CD8-positive, alpha-beta memory T cell (primary cell): ENCODE data around the gene ADAT3. TPM values are rescaled to one million over a fixed set of nuclear protein-coding genes. Genes with fewer than 3 reads are reported as not detected.
"Not testable (repeated sequence)": the region's sequence is repeated elsewhere in the genome, so short reads cannot be mapped to it uniquely, and the experiment has no call there.

ENCODE experiments used
- CTCF ChIA-PET: fragments of 350-600 bp; sonication (Branson Sonifier 250); formaldehyde crosslinking; loops from one replicate; lab custom pipeline; 2021; ENCODE audit warnings: antibody characterized with exemption; lab: Charles Lee
- POLR2A ChIA-PET: fragments of 350-600 bp; sonication (Branson Sonifier 250); formaldehyde crosslinking; loops from one replicate; lab custom pipeline; 2021; ENCODE audit warnings: antibody characterized with exemption; lab: Charles Lee
- DNase-seq, 5 donors: peaks; one replicate each; pipeline versions ENCODE4 v3.0.0 to v3.0.0-alpha.2; 2020 to 2022; ENCODE audit warnings: mixed read lengths in 1 of 5
- H3K27ac ChIP-seq: one replicate; pipeline ENCODE4 v1.7.0; 2013; ENCODE audit warnings: low read depth, mild to moderate bottlenecking, low read length, moderate library complexity
- H3K27me3 ChIP-seq: 2 replicates; pipeline ENCODE4 v1.7.0; 2013; ENCODE audit warnings: low read length, mild to moderate bottlenecking; ENCODE audit not compliant: insufficient read depth, poor library complexity, severe bottlenecking
- H3K36me3 ChIP-seq: 2 replicates; pipeline ENCODE4 v1.7.0; 2013; ENCODE audit warnings: mild to moderate bottlenecking, low read length, moderate library complexity; ENCODE audit not compliant: insufficient read depth
- H3K4me1 ChIP-seq: 2 replicates; pipeline ENCODE4 v1.7.0; 2013; ENCODE audit warnings: mild to moderate bottlenecking, low read length, moderate library complexity; ENCODE audit not compliant: insufficient read depth
- H3K4me3 ChIP-seq: 2 replicates; pipeline ENCODE4 v1.7.0; 2013; ENCODE audit warnings: mild to moderate bottlenecking, low read length
- H3K9me3 ChIP-seq: 2 replicates; pipeline ENCODE4 v1.7.0; 2013; ENCODE audit warnings: mild to moderate bottlenecking, low read length
- H3K27ac Mint-ChIP-seq, 8 donors: one replicate each; pipeline ENCODE4 v1.8.0; 2020 to 2021; ENCODE audit warnings: mixed read lengths in 8 of 8, mild to moderate bottlenecking in 6 of 8, inconsistent platforms in 3 of 8, moderate library complexity in 3 of 8
- H3K27me3 Mint-ChIP-seq, 2 donors: one replicate each; pipeline ENCODE4 v1.8.0; 2020 to 2021; ENCODE audit warnings: mixed read lengths in 2 of 2, mild to moderate bottlenecking in 1 of 2, moderate library complexity in 1 of 2
- H3K36me3 Mint-ChIP-seq, 3 donors: one replicate each; pipeline ENCODE4 v1.8.0; 2020 to 2021; ENCODE audit warnings: mixed read lengths in 3 of 3, inconsistent platforms in 1 of 3, mild to moderate bottlenecking in 1 of 3
- H3K4me1 Mint-ChIP-seq, 3 donors: one replicate each; pipeline ENCODE4 v1.8.0; 2020 to 2021; ENCODE audit warnings: mixed read lengths in 3 of 3, inconsistent platforms in 1 of 3, mild to moderate bottlenecking in 1 of 3
- H3K4me3 Mint-ChIP-seq, 7 donors: one replicate each; pipeline ENCODE4 v1.8.0; 2020 to 2021; ENCODE audit warnings: mixed read lengths in 7 of 7, mild to moderate bottlenecking in 6 of 7, moderate library complexity in 4 of 7, inconsistent platforms in 2 of 7
- H3K9me3 Mint-ChIP-seq, 5 donors: one replicate each; pipeline ENCODE4 v1.8.0; 2020 to 2022; ENCODE audit warnings: mixed read lengths in 5 of 5, mild to moderate bottlenecking in 3 of 5, moderate library complexity in 2 of 5, inconsistent platforms in 1 of 5
- polyA plus RNA-seq: library from polyadenylated mRNA; unstranded; fragments of 300-500 nt; fragmentation: Illumina TruSeq; gene quantifications from one replicate; pipeline ENCODE4 v1.2.3, GENCODE V29; 2021
- total RNA-seq, 2 experiments: library from RNA; stranded (reverse); gene quantifications; one replicate each; pipeline ENCODE4 v1.2.3, GENCODE V29; 2021

The ADAT3 gene
- total and polyA plus RNA-seq, 3 experiments from 2014 or later, result 4.6 to 6.6 (median 6.3) TPM

DNA sequence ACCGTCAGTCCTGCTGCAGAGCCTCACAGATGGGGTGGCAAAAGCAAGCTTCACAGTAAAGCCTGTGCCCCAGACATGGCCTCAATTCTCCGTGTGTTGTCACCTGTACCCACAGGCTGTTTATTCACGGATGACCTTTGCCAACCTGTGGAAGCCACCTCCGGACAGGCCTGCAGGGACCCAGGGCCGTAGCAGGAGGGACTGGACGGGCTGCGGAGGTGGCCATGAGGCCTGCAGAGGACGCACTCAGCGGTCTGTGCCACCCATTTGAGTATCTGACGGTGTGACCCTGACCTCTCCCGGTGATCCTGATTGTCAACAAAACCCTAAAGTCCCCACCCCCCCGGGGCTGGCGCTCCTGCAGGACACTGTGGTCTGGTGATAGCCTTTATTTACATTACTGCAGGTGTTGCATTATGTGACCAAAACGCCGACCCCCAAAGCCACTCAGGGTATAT is 34.0 kb upstream of the ADAT3 start:
- Mint-ChIP-seq H3K4me1 (peaks cover 24 to 45% (median 26%) of the 10 kb centered on the region in 3 donors), H3K27ac (no peak overlapping the region)

DNA sequence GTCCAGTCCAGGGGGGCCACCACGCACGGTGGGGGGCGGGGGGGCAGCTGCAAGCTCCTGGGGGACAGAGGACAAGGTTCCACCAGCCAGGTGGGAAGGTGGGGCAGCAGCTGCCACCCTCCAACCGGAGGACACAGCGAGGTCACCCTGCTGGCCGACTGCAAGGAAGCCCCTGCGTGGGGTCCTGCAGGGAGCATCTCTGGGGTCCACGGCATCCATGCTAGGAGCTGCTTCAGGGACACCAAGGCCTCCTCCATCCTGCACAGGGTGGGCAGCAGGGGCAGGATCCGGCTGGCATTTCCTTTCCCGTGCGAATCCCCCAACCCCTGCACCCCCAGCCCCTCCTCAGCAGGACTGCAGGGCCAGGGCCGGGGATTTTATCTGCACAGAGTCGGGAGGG is 33.6 kb upstream of the ADAT3 start:
- no peak overlapping the region for H3K4me3 Mint-ChIP-seq

More for the DNA sequence above, 34.0 kb upstream of the ADAT3 start:
- H3K4me3 ChIP-seq, result no peak overlapping the region
- peaks cover 5% of the 10 kb centered on the region for H3K36me3 ChIP-seq
- no peak for DNase-seq
- Mint-ChIP-seq H3K27me3 (peaks cover 0 to 5% of the 10 kb centered on the region in 2 donors), H3K36me3 (peaks cover 0 to 40% (median 0%) of the 10 kb centered on the region in 3 donors), H3K4me3 (no peak overlapping the region), H3K9me3 (no peaks in the 10 kb centered on the region)
- H3K27ac ChIP-seq, result no peak overlapping the region
- no peaks in the 10 kb centered on the region for H3K27me3 ChIP-seq
- CTCF ChIA-PET, result interaction anchor here (2.0 kb wide), 1 partner anchor 26 kb away, joined by 4 read pairs; no protein-coding TSS in a partner anchor
- no peaks in the 10 kb centered on the region for H3K9me3 ChIP-seq
- H3K4me1 ChIP-seq, result peaks cover 25% of the 10 kb centered on the region
- POLR2A ChIA-PET, result interaction anchor here (1.0 kb wide), 1 partner anchor 17 kb away, joined by 3 read pairs; no protein-coding TSS in a partner anchor

DNA sequence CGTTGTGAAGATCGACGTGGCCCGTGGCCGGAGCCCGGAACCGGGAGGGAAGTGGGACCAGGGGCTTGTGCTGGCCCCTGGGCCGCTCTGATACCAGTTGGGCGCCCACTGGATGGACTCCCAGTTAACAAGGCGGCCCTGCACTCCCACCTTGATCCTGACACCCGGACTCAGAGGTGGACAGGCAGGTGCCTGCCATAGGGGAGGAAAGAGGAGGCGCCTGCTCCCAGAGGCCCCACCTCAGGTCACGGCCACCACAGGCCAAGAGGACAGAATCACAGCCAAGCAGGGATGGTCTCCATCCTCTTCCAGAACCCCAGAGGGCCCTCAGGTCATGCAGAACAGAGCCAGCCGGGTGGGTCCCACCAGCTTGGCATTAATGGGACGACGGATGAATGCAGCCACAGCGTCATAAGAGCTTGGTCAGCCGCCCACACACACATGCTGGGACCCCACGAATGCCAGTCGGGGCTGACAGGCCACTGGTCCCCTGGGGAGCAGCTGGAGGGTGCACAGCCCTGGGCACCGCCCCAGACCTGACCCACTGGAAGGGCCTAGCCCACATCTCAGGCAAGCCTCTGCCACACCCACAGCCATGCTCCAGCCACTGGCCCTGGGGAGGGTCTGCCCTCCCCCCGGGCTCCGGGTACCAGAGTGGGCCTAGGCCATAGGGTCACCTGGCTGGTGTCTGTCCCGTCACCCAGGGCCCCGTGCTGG is 32.2 kb upstream of the ADAT3 start:
- no peaks in the 10 kb centered on the region for H3K9me3 ChIP-seq
- H3K27ac ChIP-seq, result peak overlapping the region; percentile 72
- Mint-ChIP-seq H3K27me3 (peaks cover 0 to 5% of the 10 kb centered on the region in 2 donors), H3K36me3 (peaks cover 0 to 45% (median 0%) of the 10 kb centered on the region in 3 donors), H3K4me3 (peak overlapping the region in 4 of 7 donors; percentile 18 to 37 (median 29)), H3K9me3 (no peaks in the 10 kb centered on the region), H3K4me1 (peaks cover 24 to 44% (median 31%) of the 10 kb centered on the region in 3 donors), H3K27ac (peak overlapping the region in 3 of 8 donors; percentile 73 to 98 (median 80))
- H3K4me3 ChIP-seq, result peak overlapping the region; percentile 93
- no peak for DNase-seq
- H3K4me1 ChIP-seq, result peaks cover 30% of the 10 kb centered on the region
- CTCF ChIA-PET, result no interaction called here
- no peaks in the 10 kb centered on the region for H3K27me3 ChIP-seq
- H3K36me3 ChIP-seq, result peaks cover 5% of the 10 kb centered on the region
- POLR2A ChIA-PET, result no interaction called here

More for the DNA sequence above, 33.6 kb upstream of the ADAT3 start:
- no peaks in the 10 kb centered on the region for H3K27me3 ChIP-seq
- no peak overlapping the region for H3K27ac ChIP-seq
- POLR2A ChIA-PET, result no interaction called here
- H3K4me1 ChIP-seq, result peaks cover 29% of the 10 kb centered on the region
- CTCF ChIA-PET, result interaction anchor here (2.0 kb wide), 1 partner anchor 26 kb away, joined by 4 read pairs; no protein-coding TSS in a partner anchor
- no peak for DNase-seq
- H3K36me3 ChIP-seq, result peaks cover 5% of the 10 kb centered on the region
- no peaks in the 10 kb centered on the region for H3K9me3 Mint-ChIP-seq
- H3K36me3 Mint-ChIP-seq, result peaks cover 0 to 43% (median 0%) of the 10 kb centered on the region in 3 donors
- peaks cover 0 to 5% of the 10 kb centered on the region in 2 donors for H3K27me3 Mint-ChIP-seq
- peaks cover 27 to 50% (median 30%) of the 10 kb centered on the region in 3 donors for H3K4me1 Mint-ChIP-seq
- no peak overlapping the region for H3K4me3 ChIP-seq
- H3K9me3 ChIP-seq, result no peaks in the 10 kb centered on the region
- no peak overlapping the region for H3K27ac Mint-ChIP-seq

DNA sequence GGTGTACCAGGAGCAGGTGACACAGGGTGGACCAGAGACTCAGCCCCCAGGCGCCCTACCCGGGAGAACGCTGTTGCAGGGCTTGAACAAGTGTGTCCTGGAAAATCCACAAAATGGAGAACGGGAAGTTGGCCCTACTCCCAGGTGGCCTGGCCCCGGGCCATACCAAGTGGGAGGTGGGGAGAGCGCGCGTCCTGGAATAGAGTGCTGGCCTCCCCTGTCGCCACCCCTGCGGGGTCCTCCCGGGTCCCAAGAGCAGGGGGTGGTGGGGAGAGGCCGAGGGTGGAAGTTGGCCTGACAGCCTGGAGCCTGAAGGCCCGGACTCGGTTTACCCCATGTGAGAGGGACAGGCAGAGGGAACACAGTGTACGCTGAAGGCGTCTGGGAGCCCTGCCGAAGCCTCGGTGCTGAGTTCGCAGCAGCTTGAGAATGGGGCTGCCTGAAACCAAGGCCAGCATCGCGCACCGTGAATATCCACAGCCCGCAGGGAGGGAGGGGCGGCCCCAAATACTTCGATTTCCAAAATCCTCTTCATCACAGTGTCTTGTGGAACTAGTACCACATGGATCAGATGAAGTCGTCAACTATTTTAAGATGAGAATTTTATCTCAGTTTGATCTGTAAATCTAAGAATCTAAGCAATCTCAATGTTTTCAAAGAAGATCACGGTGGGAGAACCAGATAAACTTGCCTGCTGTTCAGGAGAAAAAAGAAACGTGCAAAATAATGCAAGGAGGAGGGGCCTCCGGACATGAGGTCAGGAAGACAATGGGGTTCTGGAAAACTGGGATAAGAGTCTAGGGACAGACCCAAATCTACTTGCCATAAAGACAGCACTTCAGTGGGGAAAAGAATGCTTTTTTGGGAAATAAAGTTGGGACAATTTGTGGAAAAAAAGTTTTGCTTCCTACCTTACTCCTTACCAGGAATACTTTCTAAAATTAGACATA is 31.4 kb upstream of the ADAT3 start:
- Mint-ChIP-seq H3K4me3 (peak overlapping the region; percentile 93 to 97 (median 96)), H3K4me1 (peaks cover 22 to 40% (median 29%) of the 10 kb centered on the region in 3 donors), H3K36me3 (peaks cover 0 to 49% (median 0%) of the 10 kb centered on the region in 3 donors), H3K27me3 (peaks cover 0 to 5% of the 10 kb centered on the region in 2 donors), H3K9me3 (no peaks in the 10 kb centered on the region), H3K27ac (peak overlapping the region in 7 of 8 donors; percentile 87 to 99 (median 98))
- peak overlapping the region; percentile 86 for H3K27ac ChIP-seq
- no peaks in the 10 kb centered on the region for H3K9me3 ChIP-seq
- CTCF ChIA-PET, result interaction anchor here (0.7 to 1.8 kb wide), 4 partner anchors 9 to 48 kb away, joined by 3 to 10 read pairs (median 7); partner anchors contain the start of genes ADAT3 and SCAMP4
- H3K4me1 ChIP-seq, result peaks cover 30% of the 10 kb centered on the region
- no peak for DNase-seq
- H3K27me3 ChIP-seq, result no peaks in the 10 kb centered on the region
- H3K4me3 ChIP-seq, result peak overlapping the region; percentile 93
- H3K36me3 ChIP-seq, result peaks cover 5% of the 10 kb centered on the region
- POLR2A ChIA-PET, result interaction anchor here (0.6 to 1.3 kb wide), 3 partner anchors 11 to 160 kb away, joined by 3 to 11 read pairs (median 5); partner anchors contain the start of gene ABHD17A

DNA sequence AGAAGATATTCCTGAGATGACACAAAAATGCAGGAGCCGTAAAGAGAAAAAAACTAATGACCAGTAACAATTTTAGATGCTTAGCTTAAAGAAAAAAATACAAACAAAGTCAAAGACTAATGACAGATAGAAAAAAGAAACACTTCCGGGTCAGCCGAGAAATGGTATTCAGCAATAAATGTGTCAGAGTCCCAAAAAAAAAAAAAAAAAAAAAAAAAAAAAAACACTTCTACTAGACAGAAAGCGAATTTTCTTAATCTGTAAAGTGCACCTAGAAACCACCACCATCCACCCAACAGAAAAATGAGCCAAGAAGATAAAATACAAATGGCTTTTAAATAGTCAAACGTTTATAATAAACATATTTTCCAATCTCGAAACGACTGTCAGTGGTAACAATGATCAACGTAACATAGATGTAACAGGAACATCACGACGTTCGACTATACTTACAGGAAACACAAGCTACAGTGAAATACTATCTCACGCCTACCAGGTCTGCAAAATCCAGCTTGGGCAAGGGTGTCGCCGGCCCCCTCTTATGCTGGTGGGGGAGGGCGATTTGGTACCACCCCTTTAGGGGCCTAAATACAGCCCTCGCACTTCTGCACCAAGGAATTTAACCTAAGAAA is 30.5 kb upstream of the ADAT3 start:
- Mint-ChIP-seq H3K4me3 (peak overlapping the region; percentile 93 to 97 (median 96)), H3K9me3 (no peaks in the 10 kb centered on the region), H3K36me3 (peaks cover 0 to 47% (median 0%) of the 10 kb centered on the region in 3 donors), H3K27ac (peak overlapping the region; percentile 92 to 99 (median 98)), H3K4me1 (peaks cover 20 to 38% (median 25%) of the 10 kb centered on the region in 3 donors), H3K27me3 (peaks cover 0 to 5% of the 10 kb centered on the region in 2 donors)
- peak overlapping the region; percentile 86 for H3K27ac ChIP-seq
- peaks cover 30% of the 10 kb centered on the region for H3K4me1 ChIP-seq
- ChIA-PET CTCF (interaction anchor here (0.7 to 1.9 kb wide), 12 partner anchors 8 to 195 kb away, joined by 3 to 10 read pairs (median 4); partner anchors contain the start of genes ADAT3 and SCAMP4), POLR2A (interaction anchor here (0.6 to 2.5 kb wide), 8 partner anchors 10 to 553 kb away, joined by 3 to 20 read pairs (median 4); partner anchors contain the start of genes ABHD17A and TIMM13)
- no peaks in the 10 kb centered on the region for H3K27me3 ChIP-seq
- DNase-seq, result peak in 2 of 5 donors; percentile 61 to 78
- H3K4me3 ChIP-seq, result peak overlapping the region; percentile 93
- no peaks in the 10 kb centered on the region for H3K9me3 ChIP-seq
- peaks cover 5% of the 10 kb centered on the region for H3K36me3 ChIP-seq

DNA sequence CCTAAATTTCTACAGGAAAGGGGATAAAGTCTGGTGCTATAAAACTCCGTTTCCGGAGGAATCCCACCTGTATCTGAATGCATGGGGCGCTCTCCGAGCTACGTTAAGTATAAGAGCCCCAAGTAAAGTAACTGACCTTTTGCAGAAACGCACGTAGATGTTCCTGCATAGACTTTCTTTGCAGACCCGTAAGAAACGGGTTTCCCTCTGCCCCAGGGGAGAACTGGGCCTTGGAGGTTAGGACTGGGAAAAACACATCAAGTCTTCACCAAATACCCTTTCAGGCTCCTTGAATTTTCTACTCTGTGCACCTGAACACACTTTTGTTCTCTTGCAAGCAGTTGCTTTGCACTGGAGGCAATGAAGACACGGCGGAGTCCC is 29.9 kb upstream of the ADAT3 start:
- not testable (repeated sequence) for H3K36me3 ChIP-seq, H3K9me3 ChIP-seq, H3K27me3 ChIP-seq, H3K9me3 Mint-ChIP-seq, DNase-seq, H3K27me3 Mint-ChIP-seq
- H3K27ac ChIP-seq, result peak overlapping the region; percentile 86
- Mint-ChIP-seq H3K36me3 (peaks cover 0 to 50% (median 0%) of the 10 kb centered on the region in 3 donors), H3K27ac (peak overlapping the region; percentile 92 to 99 (median 98)), H3K4me1 (peaks cover 20 to 43% (median 25%) of the 10 kb centered on the region in 3 donors), H3K4me3 (peak overlapping the region; percentile 93 to 97 (median 96))
- H3K4me1 ChIP-seq, result peaks cover 32% of the 10 kb centered on the region
- peak overlapping the region; percentile 93 for H3K4me3 ChIP-seq
- ChIA-PET CTCF (interaction anchor here (0.8 to 1.9 kb wide), 11 partner anchors 9 to 194 kb away, joined by 3 to 10 read pairs (median 4); partner anchors contain the start of genes ADAT3 and SCAMP4), POLR2A (interaction anchor here (0.6 to 2.5 kb wide), 5 partner anchors 10 to 552 kb away, joined by 3 to 20 read pairs (median 5); partner anchors contain the start of genes ABHD17A and TIMM13)
